Femur (tissue), 1 donor: Measurements from ENCODE around the gene NINJ1.
"Not testable (repeated sequence)": the region's sequence is repeated elsewhere in the genome, so short reads cannot be mapped to it uniquely, and the experiment has no call there.

Experiments used
- DNase-seq: peaks from one replicate; pipeline ENCODE4 v3.0.0-alpha.2; 2017

NINJ1 gene

GRCh38 chr9:93118863-93119702 lies 15.0 kb downstream of the NINJ1 start:
- peak; percentile 18 for DNase-seq

DNA sequence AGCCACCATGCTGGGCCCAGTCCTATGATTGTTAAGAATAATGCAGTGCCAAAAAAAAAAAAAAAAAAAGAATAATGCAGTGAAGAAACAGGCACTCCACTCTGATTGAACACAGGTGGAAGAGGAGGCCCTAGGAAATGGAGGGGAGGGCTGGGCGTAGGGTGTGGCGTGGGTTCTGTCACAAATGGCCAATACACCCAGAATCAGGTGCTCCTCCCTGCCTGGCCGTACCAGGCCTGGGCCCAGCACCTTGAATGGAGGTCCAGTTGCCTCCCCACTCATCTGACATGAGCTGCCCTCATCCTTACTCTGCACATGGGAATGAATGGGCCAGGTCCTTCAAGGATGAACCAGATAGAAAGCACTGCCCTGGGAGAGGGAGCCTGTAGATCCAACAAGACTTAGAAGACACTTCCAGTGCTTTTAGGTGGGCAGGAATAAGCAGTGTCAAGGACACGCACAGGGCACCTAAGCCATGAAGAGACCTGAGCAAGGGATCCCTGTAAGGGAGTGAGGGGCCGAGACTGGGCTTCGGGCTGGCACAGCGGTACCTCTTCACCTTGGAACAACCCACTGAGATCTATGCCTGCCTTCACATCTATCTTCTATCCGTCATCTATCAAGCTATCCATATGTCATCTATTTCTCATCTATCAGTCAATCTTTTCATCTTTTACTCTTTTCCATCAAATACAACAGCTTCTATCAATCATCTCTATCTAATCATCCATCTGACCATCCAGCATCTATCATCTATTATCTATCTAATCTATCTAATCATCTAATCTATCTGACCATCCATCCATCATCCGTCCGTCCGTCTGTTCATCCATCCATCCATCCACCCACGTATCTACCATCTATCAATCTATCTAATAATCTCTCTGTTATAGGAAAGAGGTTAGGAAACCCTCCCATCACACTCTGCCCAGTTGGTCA lies 15.9 kb downstream of the NINJ1 start:
- no peak for DNase-seq

- DNase-seq, result not testable (repeated sequence)
Measured at GRCh38 chr9:93117521-93117920, 16.5 kb downstream of the NINJ1 start.

DNA sequence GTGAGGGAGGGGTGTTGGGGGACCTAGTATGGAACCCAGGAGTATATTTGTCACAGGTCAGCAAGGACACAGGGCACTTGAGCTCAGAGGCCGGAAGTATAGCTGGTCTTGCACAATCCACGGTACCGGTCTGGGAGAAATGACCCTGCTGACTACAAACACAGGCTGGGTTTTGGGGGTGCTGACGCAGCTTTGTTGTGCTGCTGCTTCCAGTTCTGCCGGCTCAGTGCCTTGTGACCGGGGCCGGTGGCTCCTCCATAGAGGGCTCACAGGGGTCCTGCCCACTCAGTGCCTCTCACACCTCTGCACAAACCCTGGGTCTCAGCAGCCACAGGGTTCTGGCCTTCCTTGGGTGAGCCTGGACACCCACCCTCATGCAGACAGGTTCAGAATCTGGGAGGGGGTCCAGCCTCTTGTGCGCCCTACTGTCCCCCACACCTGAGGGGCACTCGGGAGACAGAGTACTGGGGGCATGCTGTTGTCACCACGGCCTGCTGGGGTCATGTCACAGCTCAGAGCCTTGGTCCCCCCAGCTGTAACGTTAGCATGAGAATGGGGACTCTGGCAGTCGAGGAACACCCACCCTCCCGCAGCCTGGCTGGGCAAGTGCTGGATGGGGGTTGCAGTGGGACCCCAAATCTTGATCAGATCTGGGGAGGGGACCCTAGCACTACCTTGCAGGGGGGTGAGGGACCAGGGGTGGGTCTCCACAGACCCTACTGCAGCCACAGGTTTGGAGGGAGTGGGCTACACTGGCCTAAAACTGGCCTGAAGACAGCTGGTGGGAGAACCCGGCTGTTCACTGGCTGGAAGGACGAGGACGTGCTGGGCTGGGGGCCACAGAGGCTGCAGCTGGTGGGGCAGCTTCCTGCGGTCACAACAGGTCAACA lies 17.7 kb downstream of the NINJ1 start:
- DNase-seq, result peak; percentile 69

DNA sequence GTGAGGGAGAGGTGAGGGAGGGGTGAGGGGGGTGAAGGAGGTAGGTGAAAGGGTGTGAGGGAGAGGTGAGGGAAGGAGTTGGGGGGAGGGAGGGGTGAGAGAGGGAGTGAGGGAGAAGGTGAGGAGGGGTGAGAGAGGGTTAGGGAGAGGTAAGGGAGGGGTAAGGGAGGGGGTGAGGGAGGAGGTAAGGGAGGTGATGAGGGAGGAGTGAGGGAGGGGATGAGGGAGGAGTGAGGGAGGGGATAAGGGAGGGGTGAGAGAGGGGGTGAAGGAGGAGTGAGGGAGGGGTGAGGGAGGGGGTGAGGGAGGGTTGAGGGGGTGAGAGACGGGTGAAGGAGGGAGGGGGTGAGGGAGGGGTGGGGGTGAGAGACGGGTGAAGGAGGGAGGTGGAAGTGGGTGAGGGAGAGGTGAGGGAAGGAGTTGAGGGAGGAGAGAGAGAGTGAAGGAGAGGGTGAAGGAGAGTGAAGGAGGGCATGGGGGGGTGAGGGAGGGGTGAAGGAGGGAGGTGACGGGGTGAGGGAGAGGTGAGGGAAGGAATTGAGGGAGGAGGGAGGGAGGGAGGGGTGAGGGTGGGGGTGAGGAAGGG lies 18.5 kb downstream of the NINJ1 start:
- no peak for DNase-seq

DNA sequence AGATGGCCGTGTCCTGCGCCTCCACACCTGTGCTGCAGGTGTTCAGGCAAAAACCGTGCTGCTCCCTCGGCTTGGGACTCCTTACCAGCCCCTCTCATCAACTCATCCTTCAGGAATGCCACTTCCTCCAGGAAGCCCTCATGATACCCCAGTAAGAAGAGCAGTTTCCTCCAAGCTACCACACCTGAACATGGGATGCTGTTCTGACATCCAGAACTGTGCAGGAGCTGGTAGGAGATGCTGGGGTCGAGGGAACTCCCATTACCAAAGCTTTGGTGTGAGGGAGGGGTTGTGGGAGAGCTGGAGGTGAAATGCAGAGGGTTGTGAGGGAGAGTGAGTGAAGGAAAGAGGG lies 19.1 kb downstream of the NINJ1 start:
- DNase-seq, result no peak

DNA sequence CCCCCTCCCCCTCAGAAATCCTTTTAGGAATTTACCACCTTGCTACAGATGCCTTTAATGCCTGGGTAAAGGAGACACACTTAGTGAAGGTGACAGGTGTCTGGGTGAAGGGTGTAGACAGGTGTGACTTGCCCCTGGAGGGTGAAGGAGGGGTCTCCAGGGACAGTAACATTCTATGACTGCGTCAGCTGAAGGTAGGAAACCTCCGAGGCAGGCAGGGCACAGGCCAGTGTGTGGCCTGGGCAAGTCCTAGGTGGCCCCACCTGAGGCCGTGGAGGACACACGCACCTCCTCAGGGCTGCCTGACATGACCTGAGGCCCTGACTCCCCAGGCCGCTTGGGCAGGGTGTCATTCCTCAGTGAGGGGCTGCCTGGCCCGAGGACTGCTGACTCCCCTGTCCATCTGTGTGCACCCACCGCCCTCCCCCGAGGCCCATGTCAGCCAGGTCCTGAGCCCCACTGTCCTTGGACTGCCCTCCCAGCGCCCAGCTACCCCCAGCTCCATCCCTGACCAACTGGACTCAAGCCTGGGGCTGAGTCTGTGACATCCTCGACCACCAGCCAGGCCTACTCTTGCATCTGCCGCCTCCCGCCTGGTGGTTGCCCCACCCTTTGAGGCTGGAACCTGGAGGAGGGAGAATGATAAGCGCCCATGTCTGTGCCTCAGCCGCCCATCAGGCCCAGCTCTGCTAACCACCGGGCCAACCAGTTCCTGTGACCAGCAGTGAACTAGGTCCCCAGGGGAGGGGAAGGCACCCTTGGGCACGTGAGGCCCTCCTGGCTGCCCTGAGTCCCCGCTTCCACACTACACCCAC lies 19.7 kb downstream of the NINJ1 start:
- DNase-seq, result peak; percentile 23

DNA sequence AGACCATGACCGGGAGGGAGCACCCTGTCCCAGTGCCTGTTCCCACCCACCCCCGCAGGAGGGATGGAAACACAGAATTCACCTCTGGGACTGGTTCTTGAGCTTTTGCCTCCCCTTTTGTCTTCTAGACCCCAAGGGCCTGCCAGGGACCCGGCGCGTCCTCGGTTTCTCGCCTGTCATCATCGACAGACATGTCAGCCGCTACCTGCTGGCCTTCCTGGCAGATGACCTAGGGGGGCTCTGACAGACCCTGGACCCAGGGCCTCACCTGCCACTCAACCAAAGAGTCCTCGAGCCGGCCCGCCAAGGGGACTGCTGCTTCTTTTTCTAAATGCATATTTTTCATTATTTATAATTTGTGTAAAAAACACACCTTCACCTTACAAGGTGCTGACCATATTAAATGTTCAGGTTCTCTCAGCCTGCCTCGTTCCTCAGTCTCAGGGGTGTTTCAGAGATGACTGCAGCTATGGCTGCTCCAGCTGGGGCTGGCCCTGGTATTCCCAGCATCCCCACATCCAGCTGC lies 21.1 kb downstream of the NINJ1 start:
- DNase-seq, result peak; percentile 18

DNA sequence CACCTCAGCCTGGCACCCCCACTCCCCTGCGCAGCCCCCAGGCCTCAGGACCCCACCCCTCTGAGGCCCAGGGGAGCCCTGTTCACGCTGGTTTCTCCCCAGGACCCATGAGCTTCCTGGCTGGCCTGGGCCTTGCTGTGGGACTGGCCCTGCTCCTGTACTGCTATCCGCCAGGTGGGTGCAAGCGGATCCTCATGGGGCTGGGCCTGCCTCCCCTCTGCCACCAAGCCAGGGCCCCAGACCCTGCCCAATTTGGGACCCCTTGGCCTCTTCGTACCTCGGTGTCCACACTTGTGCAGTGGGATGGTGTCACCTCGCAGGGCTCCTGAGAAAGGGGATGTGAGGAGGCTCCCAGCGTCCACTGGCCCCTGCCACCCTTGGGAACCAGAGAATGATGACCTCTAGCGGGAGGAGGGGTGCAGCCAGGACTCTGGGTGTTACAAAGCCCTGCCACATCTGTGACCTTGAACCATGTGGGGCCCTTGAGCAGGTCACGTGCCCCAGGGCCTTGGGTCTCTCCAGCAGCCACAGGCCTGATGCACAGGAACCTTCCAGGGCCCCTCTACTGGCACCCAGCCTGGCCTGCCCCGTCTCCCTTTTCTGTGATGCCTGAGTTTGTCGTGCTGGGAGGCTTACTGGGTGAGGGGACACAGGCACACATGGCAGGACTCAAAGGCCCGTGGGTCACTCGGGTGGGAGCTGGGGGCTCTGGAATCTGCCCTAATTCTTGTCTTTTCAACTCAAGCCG lies 21.8 kb downstream of the NINJ1 start:
- DNase-seq, result peak; percentile 20

DNA sequence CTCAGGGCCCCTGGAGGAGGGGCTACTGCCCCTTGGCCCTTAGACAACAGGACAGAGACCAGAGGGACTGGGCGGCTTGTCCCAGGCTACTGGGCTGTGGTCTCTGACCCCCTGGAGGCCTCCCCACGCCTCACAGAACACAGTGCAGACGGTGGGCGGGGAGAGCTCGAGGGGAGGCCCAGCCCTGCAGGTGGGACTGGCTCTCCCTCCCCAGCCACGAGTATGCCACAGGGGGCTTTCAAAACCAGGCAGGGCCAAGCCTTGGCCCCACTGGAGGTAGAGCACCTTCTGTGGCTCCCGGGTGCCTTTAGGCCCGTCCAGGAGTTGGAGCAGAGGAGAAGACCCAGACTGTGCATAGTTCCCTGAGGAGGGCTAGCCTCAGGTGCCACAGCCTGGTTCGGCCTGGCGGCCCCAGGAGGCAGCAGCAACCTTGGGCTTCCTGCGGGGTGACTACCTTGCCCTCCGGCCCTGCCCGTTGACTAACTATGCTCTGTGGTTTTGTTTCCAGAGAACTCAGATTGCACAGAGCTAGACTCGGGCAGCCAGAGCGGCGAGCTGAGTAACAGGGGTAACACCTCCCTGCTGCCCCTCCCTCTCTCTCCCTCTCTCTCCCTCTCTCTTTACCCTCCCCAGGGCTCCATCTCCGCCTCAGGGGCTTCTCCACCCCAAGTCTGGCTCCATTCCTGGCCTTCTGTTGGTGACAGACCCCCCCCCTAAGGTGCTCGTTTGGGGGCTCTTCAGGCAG lies 22.5 kb downstream of the NINJ1 start:
- DNase-seq, result peak; percentile 33

- no peak for DNase-seq
Measured at GRCh38 chr9:93111001-93111370, 23.1 kb downstream of the NINJ1 start.

DNA sequence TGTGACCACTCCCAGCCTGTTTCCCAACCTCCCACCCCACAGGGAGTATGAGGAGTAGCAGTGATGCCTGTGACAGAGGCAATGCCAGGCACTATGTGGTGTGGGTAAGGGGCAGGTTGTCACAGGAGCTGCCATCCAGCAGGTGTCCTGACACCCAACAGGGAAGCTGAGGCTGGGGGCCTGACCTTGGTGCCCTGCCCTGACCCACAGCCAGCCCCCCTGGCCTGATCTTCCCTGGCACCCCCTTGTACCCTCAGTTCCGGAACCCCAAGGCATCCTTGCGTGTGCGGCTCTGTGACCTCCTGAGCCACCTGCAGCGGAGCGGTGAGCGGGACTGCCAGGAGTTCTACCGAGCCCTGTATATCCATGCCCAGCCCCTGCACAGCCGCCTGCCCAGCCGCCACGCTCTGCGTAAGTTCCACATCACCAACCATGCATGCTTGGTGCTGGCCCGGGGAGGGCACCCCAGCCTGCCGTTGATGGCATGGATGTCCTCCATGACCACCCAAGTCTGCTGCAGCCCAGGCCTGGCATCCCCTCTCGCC lies 23.7 kb downstream of the NINJ1 start:
- no peak for DNase-seq

GRCh38 chr9:93108291-93109041 lies 25.6 kb downstream of the NINJ1 start:
- peak; percentile 17 for DNase-seq

- no peak for DNase-seq
Measured at GRCh38 chr9:93107825-93108161, 26.3 kb downstream of the NINJ1 start.

DNA sequence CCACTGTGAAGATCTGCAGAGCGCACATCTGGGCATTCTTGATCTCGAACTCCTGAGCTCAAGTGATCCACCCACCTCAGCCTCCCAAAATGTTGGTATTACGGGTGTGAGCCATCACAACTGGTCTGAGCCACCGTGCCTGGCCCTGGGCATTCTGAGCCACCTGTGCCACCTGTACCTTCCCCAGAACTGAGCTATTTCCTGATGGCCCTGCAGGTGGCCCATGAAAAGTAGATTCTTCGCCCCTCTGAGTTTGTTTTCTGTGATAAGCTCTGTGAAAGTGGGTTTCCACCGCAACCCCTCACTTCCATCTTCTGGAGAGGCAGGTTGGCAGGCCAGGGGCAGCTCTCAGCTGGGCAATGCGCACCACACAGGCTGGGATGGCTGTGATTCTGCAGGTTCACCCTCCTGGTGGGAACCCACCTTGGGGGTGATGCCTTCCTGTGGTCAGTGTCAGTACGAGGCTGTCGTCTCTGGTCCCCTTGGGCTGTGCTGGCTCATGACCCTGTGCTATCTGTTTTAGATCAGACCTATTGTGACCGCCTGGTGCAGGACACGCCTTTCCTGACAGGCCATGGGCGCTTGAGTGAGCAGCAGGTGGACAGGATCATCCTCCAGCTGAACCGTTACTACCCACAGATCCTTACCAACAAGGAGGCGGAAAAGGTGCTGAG lies 26.8 kb downstream of the NINJ1 start:
- no peak for DNase-seq

GRCh38 chr9:93105620-93106019 lies 28.4 kb downstream of the NINJ1 start:
- DNase-seq, result no peak

- not testable (repeated sequence) for DNase-seq
Measured at GRCh38 chr9:93101086-93101485, 33.0 kb downstream of the NINJ1 start.

GRCh38 chr9:93100276-93100636 lies 33.8 kb downstream of the NINJ1 start:
- DNase-seq, result no peak
